Lower lobe of right lung (tissue), 2 donors: Measurements from ENCODE around the gene LAMP1. TPM values are rescaled to one million over a fixed set of nuclear protein-coding genes. Genes with fewer than 3 reads are reported as not detected.

Experiments used
- ATAC-seq, 2 donors: fragments of 200-7000 bp; cut with Tn5 transposase; one replicate each; pipeline ENCODE4 v1.9.1; 2020 to 2022; ENCODE audit warnings: mild to moderate bottlenecking in 2 of 2, moderate library complexity in 2 of 2
- DNase-seq: peaks from one replicate; pipeline ENCODE4 v3.0.0-alpha.2; 2020
- H3K27ac ChIP-seq: fragments of 200-600 bp; one replicate; pipeline ENCODE4 v1.8.0; 2022
- H3K27me3 ChIP-seq: fragments of 200-600 bp; one replicate; pipeline ENCODE4 v1.8.0; 2022; ENCODE audit warnings: low read depth
- H3K36me3 ChIP-seq: fragments of 200-600 bp; one replicate; pipeline ENCODE4 v1.8.0; 2022; ENCODE audit warnings: mild to moderate bottlenecking
- H3K4me1 ChIP-seq: fragments of 200-600 bp; one replicate; pipeline ENCODE4 v1.8.0; 2022
- H3K4me3 ChIP-seq: fragments of 200-600 bp; one replicate; pipeline ENCODE4 v1.8.0; 2022; ENCODE audit warnings: mild to moderate bottlenecking
- H3K9me3 ChIP-seq: fragments of 200-600 bp; one replicate; pipeline ENCODE4 v1.8.0; 2022
- CTCF ChIP-seq: fragments of 200-600 bp; IDR thresholded peaks from one replicate; pipeline ENCODE4 v1.8.0; 2022; ENCODE audit warnings: antibody characterized with exemption, mild to moderate bottlenecking
- intact Hi-C: fragments of 100-400 bp; cut with DNase I; formaldehyde crosslinking; loops from one replicate; pipeline ENCODE4 v1.11.0; 2022
- total RNA-seq: library from RNA; stranded (reverse); fragmentation: NEBNext Ultra II Directional; extraction: Animal tissue kit (Norgen Biotek cat#: 25700); gene quantifications from one replicate; pipeline ENCODE4 v1.2.1, GENCODE V29; 2021
- donor health status: DM: no; HTN: yes; CAD: no; lungs with severe emphysema.

LAMP1 gene
- total RNA-seq, 1 donor from 2014 or later, result 353 TPM

DNA sequence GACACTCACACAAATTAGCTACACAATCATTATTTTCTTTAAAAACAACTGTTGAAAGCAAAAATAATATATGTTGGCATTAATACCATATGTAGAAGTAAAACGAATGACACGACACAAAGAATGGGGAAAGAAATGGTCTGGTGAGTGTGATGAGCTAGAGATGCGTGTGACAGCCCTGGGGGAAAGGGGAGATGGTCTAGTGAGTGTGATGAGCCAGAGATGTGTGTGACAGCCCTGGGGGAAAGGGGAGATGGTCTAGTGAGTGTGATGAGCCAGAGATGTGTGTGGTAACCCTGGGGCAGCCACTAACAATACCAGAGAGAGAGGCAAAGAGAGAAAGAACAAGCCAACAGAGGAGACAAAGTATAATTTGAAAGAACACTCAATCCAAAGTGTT, 22.3 kb upstream of the LAMP1 start:
- Histone ChIP-seq H3K27me3 (no peaks in the 10 kb centered on the region), H3K9me3 (no peaks in the 10 kb centered on the region), H3K4me1 (peaks cover 7% of the 10 kb centered on the region), H3K4me3 (no peak overlapping the region), H3K36me3 (no peaks in the 10 kb centered on the region), H3K27ac (no peak overlapping the region)
- ATAC-seq (no peak), DNase-seq (no peak)
- no peak for TF ChIP-seq CTCF
- intact Hi-C loops, result no loop called here

DNA sequence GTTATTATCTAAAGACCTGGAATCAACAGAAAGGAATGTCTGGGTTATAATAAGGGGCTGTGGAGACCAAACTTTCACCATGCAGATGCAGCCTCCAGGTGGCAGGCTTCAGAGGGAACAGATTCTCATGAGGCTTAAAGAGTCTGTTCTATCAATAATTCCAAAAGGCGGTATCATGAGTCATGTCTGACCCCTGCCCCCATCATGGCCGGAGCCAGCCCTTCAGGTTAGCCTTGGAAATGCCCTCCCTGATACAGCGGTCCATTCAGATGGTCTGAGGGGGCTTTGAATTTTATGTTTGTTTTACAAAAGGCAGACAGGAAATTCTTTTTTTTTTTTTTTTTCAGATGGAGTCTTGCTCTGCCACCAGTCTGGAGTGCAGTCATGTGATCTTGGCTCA, 21.7 kb upstream of the LAMP1 start:
- intact Hi-C loops, result no loop called here
- no peaks in the 10 kb centered on the region for H3K27me3 ChIP-seq
- H3K9me3 ChIP-seq, result no peaks in the 10 kb centered on the region
- ATAC-seq (peak; percentile 46 to 49), DNase-seq (no peak)
- H3K4me3 ChIP-seq, result no peak overlapping the region
- TF ChIP-seq CTCF, result peak; percentile 40
- H3K4me1 ChIP-seq, result peaks cover 7% of the 10 kb centered on the region
- H3K36me3 ChIP-seq, result no peaks in the 10 kb centered on the region
- H3K27ac ChIP-seq, result no peak overlapping the region

GRCh38 chr13:113280126-113280525, 16.9 kb upstream of the LAMP1 start:
- no peak for TF ChIP-seq CTCF
- Histone ChIP-seq H3K27ac (no peak overlapping the region), H3K36me3 (no peaks in the 10 kb centered on the region), H3K9me3 (no peaks in the 10 kb centered on the region), H3K27me3 (no peaks in the 10 kb centered on the region), H3K4me1 (peaks cover 6% of the 10 kb centered on the region), H3K4me3 (no peak overlapping the region)
- ATAC-seq, result no peak
- no peak for DNase-seq
- intact Hi-C loops, result no loop called here

DNA sequence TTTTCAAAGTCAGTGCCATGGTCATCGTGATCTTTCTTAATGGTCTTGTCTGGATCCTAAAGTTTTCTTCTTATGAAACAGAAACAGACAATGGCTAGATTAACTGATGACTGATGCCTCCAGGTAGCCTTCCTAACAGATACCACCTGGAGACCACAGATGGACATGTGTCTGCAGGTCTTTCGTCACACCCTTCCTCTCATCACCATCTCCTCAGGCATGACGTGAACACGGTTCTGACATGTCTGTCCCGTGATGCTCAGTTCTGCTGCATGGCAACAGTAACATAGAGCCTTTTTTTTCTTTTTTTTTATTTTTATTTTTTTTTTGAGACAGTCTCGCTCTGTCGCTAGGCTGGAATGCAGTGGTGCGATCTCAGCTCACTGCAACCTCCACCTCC, 13.1 kb upstream of the LAMP1 start:
- ATAC-seq, result no peak
- intact Hi-C loops, result no loop called here
- no peak overlapping the region for H3K4me3 ChIP-seq

DNA sequence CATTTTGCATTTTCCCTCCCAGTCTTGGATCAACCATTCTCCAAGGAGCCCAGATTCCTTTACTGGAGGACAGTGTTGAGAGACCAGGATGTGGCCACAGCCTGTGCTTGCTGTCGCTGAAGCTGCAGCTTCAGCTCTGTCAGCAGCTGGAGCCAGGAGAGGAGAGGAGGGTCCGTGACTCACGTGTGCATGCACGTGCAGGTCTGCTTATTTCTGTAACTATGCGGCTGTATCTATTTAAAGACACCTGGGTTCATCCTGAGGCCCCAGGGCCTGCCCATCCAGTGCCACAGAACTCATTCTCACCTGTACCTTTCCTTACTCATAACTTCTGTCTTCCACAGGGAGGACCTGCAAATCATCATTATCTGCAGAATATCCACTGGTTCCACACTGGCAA, 8.2 kb upstream of the LAMP1 start:
- ATAC-seq, result no peak
- TF ChIP-seq CTCF, result no peak
- intact Hi-C loops, result no loop called here

More for the DNA sequence above, 13.1 kb upstream of the LAMP1 start:
- H3K9me3 ChIP-seq, result no peaks in the 10 kb centered on the region
- TF ChIP-seq CTCF, result no peak
- no peak for DNase-seq
- H3K4me1 ChIP-seq, result no peaks in the 10 kb centered on the region
- H3K36me3 ChIP-seq, result no peaks in the 10 kb centered on the region
- H3K27me3 ChIP-seq, result peaks cover 4% of the 10 kb centered on the region
- H3K27ac ChIP-seq, result no peak overlapping the region

GRCh38 chr13:113291129-113291528, 5.9 kb upstream of the LAMP1 start:
- Histone ChIP-seq H3K27me3 (peaks cover 16% of the 10 kb centered on the region), H3K9me3 (no peaks in the 10 kb centered on the region), H3K36me3 (no peaks in the 10 kb centered on the region), H3K27ac (no peak overlapping the region), H3K4me1 (peaks cover 1% of the 10 kb centered on the region), H3K4me3 (no peak overlapping the region)
- intact Hi-C loops, result no loop called here
- no peak for TF ChIP-seq CTCF
- DNase-seq (no peak), ATAC-seq (no peak)

More for the DNA sequence above, 8.2 kb upstream of the LAMP1 start:
- Histone ChIP-seq H3K27ac (no peak overlapping the region), H3K36me3 (no peaks in the 10 kb centered on the region), H3K27me3 (peaks cover 15% of the 10 kb centered on the region), H3K4me3 (no peak overlapping the region), H3K9me3 (no peaks in the 10 kb centered on the region), H3K4me1 (no peaks in the 10 kb centered on the region)
- DNase-seq, result no peak
